Pancreas (tissue), 10 donors: Measurements from ENCODE around the gene TBC1D3I. TPM values are rescaled to one million over a fixed set of nuclear protein-coding genes. Genes with fewer than 3 reads are reported as not detected.
A peak's percentile ranks its signal among the peaks of the same experiment; 100 is the strongest.
"Not testable (repeated sequence)": the region's sequence is repeated elsewhere in the genome, so short reads cannot be mapped to it uniquely, and the experiment has no call there.

Source experiments
- ATAC-seq, 4 donors: fragments of 200-7000 bp; cut with Tn5 transposase; one replicate each; pipeline versions ENCODE4 v1.8.0 to v1.9.1; 2020; ENCODE audit warnings: mild to moderate bottlenecking in 4 of 4, moderate library complexity in 4 of 4
- DNase-seq, 6 donors: peaks; one replicate each; pipeline ENCODE4 v3.0.0-alpha.2; 2020
- FAIRE-seq: peaks from 2 replicates; lab custom pipeline; 2012; peaks lifted over from hg19 to GRCh38; lab: Jason Lieb, UNC
- H3K27ac ChIP-seq, 4 donors: fragments of 200-600 bp; sonication (generic); 1 replicate in 3 of 4; 2 replicates in 1 of 4; pipeline versions ENCODE4 v1.5.0 to v1.8.0; 2020
- H3K27me3 ChIP-seq, 4 donors: fragments of 200-600 bp; one replicate each; pipeline ENCODE4 v1.8.0; 2021
- H3K36me3 ChIP-seq, 3 donors: fragments of 200-600 bp; sonication (generic) in 1 of 3; one replicate each; pipeline versions ENCODE4 v1.5.0 to v1.8.0; 2020 to 2021
- H3K4me1 ChIP-seq, 3 donors: fragments of 200-600 bp; one replicate each; pipeline ENCODE4 v1.8.0; 2021
- H3K4me3 ChIP-seq, 4 donors: fragments of 200-600 bp; sonication (generic) in 2 of 4; one replicate each; pipeline versions ENCODE4 v1.5.0 to v1.8.0; 2020 to 2021
- H3K9me3 ChIP-seq, 4 donors: fragments of 200-600 bp; one replicate each; pipeline ENCODE4 v1.8.0; 2021
- CTCF ChIP-seq, 4 donors: fragments of 200-600 bp; sonication (generic) in 3 of 4; IDR thresholded peaks; one replicate each; pipeline versions ENCODE4 v1.5.0 to v1.8.0; 2021; ENCODE audit warnings: antibody characterized with exemption in 4 of 4
- WGBS, 2 donors: extraction: QIAGEN DNeasy Blood & Tissue Kit; methylation state at CpG; one replicate each; pipeline ENCODE4 v1.1.7; 2013; 5-methylcytosine and 5-hydroxymethylcytosine counted together
- intact Hi-C, 3 donors: fragments of 100-400 bp; cut with DNase I; formaldehyde crosslinking; loops; one replicate each; pipeline versions ENCODE4 v1.11.1 to v1.14.2; 2022
- polyA plus RNA-seq, 2 donors: library from polyadenylated mRNA; stranded (reverse); fragments of 200-250 nt; gene quantifications; one replicate each; pipeline ENCODE4 v1.2.3, GENCODE V29; 2013
- total RNA-seq, 6 donors: library from RNA; stranded (reverse); fragmentation: NEBNext Ultra II Directional in 4 of 6; extraction: Animal tissue kit (Norgen Biotek cat#: 25700) in 4 of 6; gene quantifications; one replicate each; pipeline versions ENCODE4 v1.2.1 to v1.2.4, GENCODE V29; 2021 to 2023
- donor health status: healthy with polysubstance abuse.
- donor health status: DM: no; HTN: no; CAD: no; lungs with moderate emphysema.
- donor health status: DM: no; HTN: no; CAD: no.
- donor health status: control.
- donor health status: control.
- donor health status: Bipolar disorder and iron deficiency.
- donor health status: DM: yes; HTN: yes; CAD: no.
- donor health status: DM: no; HTN: no; CAD: no.
- donor health status: DM: no; HTN: no; CAD: no.
- donor health status: DM: yes; HTN: yes; CAD: no.

The TBC1D3I gene
- total and polyA plus RNA-seq, 8 donors = 0.09 to 0.55 (median 0.28) TPM; not detected in 1

GRCh38 chr17:36209575-36209974 lies 54.8 kb downstream of the TBC1D3I start:
- ATAC-seq = no peak
- intact Hi-C loops = no loop called here
- FAIRE-seq = no peak
- H3K4me3 ChIP-seq = no peak overlapping the region
- H3K27me3 ChIP-seq = no peaks in the 10 kb centered on the region
- H3K27ac ChIP-seq = no peak overlapping the region
- peaks cover 0 to 4% (median 0%) of the 10 kb centered on the region in 3 donors for H3K4me1 ChIP-seq
- no peak for DNase-seq
- H3K9me3 ChIP-seq = no peaks in the 10 kb centered on the region
- TF ChIP-seq CTCF (IDR thresholded peaks at IDR 0.05) = no peak
- H3K36me3 ChIP-seq = no peaks in the 10 kb centered on the region

- H3K4me1 ChIP-seq, H3K36me3 ChIP-seq, H3K27ac ChIP-seq, H3K27me3 ChIP-seq, H3K4me3 ChIP-seq, ATAC-seq, FAIRE-seq, H3K9me3 ChIP-seq, intact Hi-C loops, DNase-seq: not testable (repeated sequence)
- 68 to 76% methylated on average over 6 of the region's 6 CpGs for WGBS, 2 donors
Observed at GRCh38 chr17:36207383-36207782, 57.0 kb downstream of the TBC1D3I start.

GRCh38 chr17:36206486-36206821 lies 57.9 kb downstream of the TBC1D3I start:
- FAIRE-seq, intact Hi-C loops: not testable (repeated sequence)

GRCh38 chr17:36205637-36206485 lies 58.5 kb downstream of the TBC1D3I start:
- Histone ChIP-seq H3K9me3 (no peaks in the 10 kb centered on the region), H3K4me3 (no peak overlapping the region), H3K4me1 (peaks cover 0 to 5% (median 0%) of the 10 kb centered on the region in 3 donors), H3K36me3 (no peaks in the 10 kb centered on the region), H3K27ac (no peak overlapping the region), H3K27me3 (no peaks in the 10 kb centered on the region)
- intact Hi-C loops = no loop called here
- ATAC-seq = no peak
- FAIRE-seq = no peak
- WGBS, 2 donors = 46 to 50% methylated on average over 4 of the region's 4 CpGs
- no peak for DNase-seq
- TF ChIP-seq CTCF (IDR thresholded peaks at IDR 0.05) = no peak

More at GRCh38 chr17:36206486-36206821, 57.9 kb downstream of the TBC1D3I start:
- H3K4me3 ChIP-seq, H3K36me3 ChIP-seq, H3K27ac ChIP-seq, H3K4me1 ChIP-seq, H3K9me3 ChIP-seq, DNase-seq, ATAC-seq, H3K27me3 ChIP-seq: not testable (repeated sequence)
- 60 to 63% methylated on average over 1 of the region's 1 CpG for WGBS, 2 donors

GRCh38 chr17:36204724-36205500 lies 59.5 kb downstream of the TBC1D3I start:
- intact Hi-C loops = no loop called here
- Histone ChIP-seq H3K4me3 (no peak overlapping the region), H3K27me3 (no peaks in the 10 kb centered on the region), H3K36me3 (no peaks in the 10 kb centered on the region), H3K4me1 (peaks cover 0 to 5% (median 0%) of the 10 kb centered on the region in 3 donors), H3K27ac (no peak overlapping the region), H3K9me3 (no peaks in the 10 kb centered on the region)
- no peak for DNase-seq
- FAIRE-seq = no peak
- 45 to 52% methylated on average over 7 of the region's 7 CpGs for WGBS, 2 donors
- no peak for TF ChIP-seq CTCF (IDR thresholded peaks at IDR 0.05)
- peak in 1 of 4 donors; percentile 28 for ATAC-seq

Other genes with a start within 250 kb of the TBC1D3I start
- gene CCL23, start 246.6 kb downstream of the TBC1D3I start, total RNA-seq = 1 to 10 TPM in 2 of 6 donors, under 1 TPM in 2, not detected in 2; 0.39 to 2.2 (median 0.93) TPM
- gene CCL23, start 246.6 kb downstream of the TBC1D3I start, polyA plus RNA-seq = under 1 TPM; 0.46 to 0.70 TPM
- gene CCL18, start 200.3 kb downstream of the TBC1D3I start, total RNA-seq = 1 to 10 TPM in 2 of 6 donors, under 1 TPM in 2, not detected in 2; 0.13 to 1.5 (median 1.1) TPM
- gene CCL18, start 200.3 kb downstream of the TBC1D3I start, polyA plus RNA-seq = not detected
- 1 to 10 TPM in 4 of 6 donors, under 1 TPM in 2; 0.28 to 3.5 (median 1.2) TPM for gene CCL3, start 174.4 kb downstream of the TBC1D3I start, total RNA-seq
- gene CCL3, start 174.4 kb downstream of the TBC1D3I start, polyA plus RNA-seq = under 1 TPM; 0.56 to 0.76 TPM
- 1 to 10 TPM in 4 of 6 donors, under 1 TPM in 2; 0.28 to 2.0 (median 1.5) TPM for gene CCL4, start 160.7 kb downstream of the TBC1D3I start, total RNA-seq
- under 1 TPM; 0.47 to 0.99 TPM for gene CCL4, start 160.7 kb downstream of the TBC1D3I start, polyA plus RNA-seq
- 1 to 10 TPM; 2.2 to 5.7 (median 3.4) TPM for gene TBC1D3B, start 87.9 kb downstream of the TBC1D3I start, total RNA-seq
- 1 to 10 TPM; 3.9 to 4.5 TPM for gene TBC1D3B, start 87.9 kb downstream of the TBC1D3I start, polyA plus RNA-seq
- gene CCL3L1, start 67.8 kb downstream of the TBC1D3I start, total RNA-seq = under 1 TPM in 3 of 6 donors, not detected in 3; 0.32 to 0.44 (median 0.43) TPM
- under 1 TPM in 1 of 2 donors, not detected in 1; 0.38 TPM for gene CCL3L1, start 67.8 kb downstream of the TBC1D3I start, polyA plus RNA-seq
- gene CCL4L2, start 53.5 kb downstream of the TBC1D3I start, total RNA-seq = under 1 TPM in 2 of 6 donors, not detected in 4; 0.76 to 0.90 TPM
- under 1 TPM in 1 of 2 donors, not detected in 1; 0.16 TPM for gene CCL4L2, start 53.5 kb downstream of the TBC1D3I start, polyA plus RNA-seq
- gene TBC1D3G, start 59.3 kb upstream of the TBC1D3I start, total RNA-seq = 1 to 10 TPM in 1 of 6 donors, not detected in 5; 1.6 TPM
- 10 to 100 TPM in 1 of 2 donors, under 1 TPM in 1; 0.85 to 16.7 TPM for gene TBC1D3G, start 59.3 kb upstream of the TBC1D3I start, polyA plus RNA-seq
- not detected for gene TBC1D3H, start 123.9 kb upstream of the TBC1D3I start, total RNA-seq
- 1 to 10 TPM in 1 of 2 donors, not detected in 1; 2.6 TPM for gene TBC1D3H, start 123.9 kb upstream of the TBC1D3I start, polyA plus RNA-seq
- 10 to 100 TPM; 13.6 to 19.2 (median 15.4) TPM for gene ZNHIT3, start 222.1 kb upstream of the TBC1D3I start, total RNA-seq
- gene ZNHIT3, start 222.1 kb upstream of the TBC1D3I start, polyA plus RNA-seq = 10 to 100 TPM; 20.4 to 31.8 TPM